PC-3 (cell line): Measurements from ENCODE around the gene ZNRF2. TPM values are rescaled to one million over a fixed set of nuclear protein-coding genes. Genes with fewer than 3 reads are reported as not detected.

Experiments
- ATAC-seq: fragments of 200-7000 bp; cut with Tn5 transposase; 2 replicates; pipeline ENCODE4 v1.9.1; 2020; ENCODE audit warnings: mild to moderate bottlenecking, moderate library complexity
- BruUV-seq: library from RNA; stranded (reverse); fragments of 400-500 nt; replicated peaks from 2 replicates; lab custom pipeline; 2021; lab: Mats Ljungman, UMichigan
- CTCF ChIA-PET: fragments of 300-600 bp; sonication (Branson Sonifier 250); formaldehyde crosslinking; loops from one replicate; lab custom pipeline; 2022; ENCODE audit warnings: antibody characterized with exemption; lab: Charles Lee
- POLR2A ChIA-PET: fragments of 300-600 bp; sonication (Branson Sonifier 250); formaldehyde crosslinking; loops from one replicate; lab custom pipeline; 2022; ENCODE audit warnings: antibody characterized with exemption; ENCODE audit not compliant: unreplicated experiment; lab: Charles Lee
- DNase-seq: peaks from one replicate; pipeline ENCODE4 v3.0.0-alpha.2; 2015
- H2AFZ ChIP-seq: fragments of 300-600 bp; sonication (generic); 2 replicates; pipeline ENCODE4 v1.6.0; 2016; ENCODE audit warnings: antibody characterized with exemption, low read length
- H3F3A ChIP-seq: fragments of 300-600 bp; sonication (generic); one replicate; pipeline ENCODE4 v1.6.0; 2017; ENCODE audit warnings: antibody characterized with exemption, low read length, control low read depth, mild to moderate bottlenecking; ENCODE audit not compliant: unreplicated experiment
- H3K27ac ChIP-seq: fragments of 300-600 bp; sonication (generic); 2 replicates; pipeline ENCODE4 v1.5.1; 2016; ENCODE audit warnings: mild to moderate bottlenecking, low read length
- H3K27me3 ChIP-seq: fragments of 300-600 bp; sonication (generic); 2 replicates; pipeline ENCODE4 v1.6.1; 2016; ENCODE audit warnings: low read length, mixed read lengths
- H3K36me3 ChIP-seq: fragments of 300-600 bp; sonication (generic); 2 replicates; pipeline ENCODE4 v1.6.1; 2016; ENCODE audit warnings: low read depth, mixed run types, low read length, mixed read lengths
- H3K4me1 ChIP-seq: fragments of 300-600 bp; sonication (generic); 2 replicates; pipeline ENCODE4 v1.5.1; 2016; ENCODE audit warnings: low read length; ENCODE audit not compliant: insufficient read depth
- H3K4me2 ChIP-seq: fragments of 300-600 bp; sonication (generic); 2 replicates; pipeline ENCODE4 v1.6.0; 2016; ENCODE audit warnings: low read length
- H3K4me3 ChIP-seq: fragments of 300-600 bp; sonication (generic); 2 replicates; pipeline ENCODE4 v1.5.1; 2016; ENCODE audit warnings: mild to moderate bottlenecking, low read length, mixed read lengths
- H3K79me2 ChIP-seq: fragments of 300-600 bp; sonication (generic); 2 replicates; pipeline ENCODE4 v1.6.1; 2017; ENCODE audit warnings: low read length, mixed read lengths
- H3K9ac ChIP-seq: fragments of 300-600 bp; sonication (generic); 2 replicates; pipeline ENCODE4 v1.6.0; 2016; ENCODE audit warnings: mild to moderate bottlenecking, low read length
- H3K9me2 ChIP-seq: fragments of 300-600 bp; sonication (generic); replicated peaks from 2 replicates; pipeline ENCODE4 v1.6.1; 2016; ENCODE audit warnings: mixed run types, low read length, mixed read lengths
- H3K9me3 ChIP-seq: fragments of 300-600 bp; sonication (generic); 2 replicates; pipeline ENCODE4 v1.6.1; 2016; ENCODE audit warnings: low read length, mixed read lengths
- H4K20me1 ChIP-seq: fragments of 300-600 bp; sonication (generic); 2 replicates; pipeline ENCODE4 v1.6.1; 2016; ENCODE audit warnings: low read length, mixed read lengths
- CTCF ChIP-seq: fragments of 300-600 bp; sonication (generic); conservative IDR thresholded peaks from 2 replicates; pipeline ENCODE4 v1.5.1; 2017; ENCODE audit warnings: antibody characterized with exemption, low read depth, mild to moderate bottlenecking, low read length
- EZH2 ChIP-seq: fragments of 300-600 bp; sonication (generic); IDR thresholded peaks from one replicate; pipeline ENCODE4 v1.6.1; 2017; ENCODE audit warnings: antibody characterized with exemption, mild to moderate bottlenecking, low read length; ENCODE audit not compliant: unreplicated experiment
- EZH2phosphoT487 ChIP-seq: fragments of 300-600 bp; sonication (generic); IDR thresholded peaks from 2 replicates; pipeline ENCODE4 v1.6.1; 2018; ENCODE audit warnings: mild to moderate bottlenecking, antibody characterized with exemption, low read length, borderline replicate concordance
- intact Hi-C: fragments of 100-400 bp; cut with micrococcal nuclease; formaldehyde crosslinking; loops from 2 replicates; pipeline ENCODE4 v1.9.0; 2023
- total RNA-seq: library from RNA; depleted of rRNA; stranded (reverse); fragments of >200 nt; gene quantifications from 2 replicates; pipeline ENCODE4 v1.2.3, GENCODE V29; 2014

The ZNRF2 gene
- total RNA-seq, 1 experiment from 2014 or later: 13.1 TPM

GRCh38 chr7:30281263-30281662, 3.1 kb upstream of the ZNRF2 start:
- BruUV-seq: no TSS peak
- Histone ChIP-seq H3K27me3 (no peaks in the 10 kb centered on the region), H3K79me2 (peaks cover 7% of the 10 kb centered on the region), H3K9ac (no peak overlapping the region), H3K4me1 (peaks cover 3% of the 10 kb centered on the region; the same call in 1 of the 2 replicates), H3K4me2 (no peak overlapping the region), H4K20me1 (no peaks in the 10 kb centered on the region), H3K36me3 (no peaks in the 10 kb centered on the region), H3K9me2 (no peaks in the 10 kb centered on the region), H3K27ac (no peak overlapping the region), H3F3A (no peaks in the 10 kb centered on the region), H3K4me3 (no peak overlapping the region), H3K9me3 (no peaks in the 10 kb centered on the region), H2AFZ (no peak overlapping the region)
- no peak for ATAC-seq
- CTCF ChIA-PET: interaction anchor here (0.9 kb wide), 1 partner anchor 53 kb away, joined by 4 read pairs; no protein-coding TSS in a partner anchor
- DNase-seq: no peak
- intact Hi-C loops: loop anchor here (5.0 kb wide), 1 partner anchor 221 kb away; the partner anchor contains the start of gene GGCT
- POLR2A ChIA-PET: no interaction called here
- no peak for TF ChIP-seq EZH2phosphoT487
- no peak for TF ChIP-seq CTCF
- TF ChIP-seq EZH2: no peak

DNA sequence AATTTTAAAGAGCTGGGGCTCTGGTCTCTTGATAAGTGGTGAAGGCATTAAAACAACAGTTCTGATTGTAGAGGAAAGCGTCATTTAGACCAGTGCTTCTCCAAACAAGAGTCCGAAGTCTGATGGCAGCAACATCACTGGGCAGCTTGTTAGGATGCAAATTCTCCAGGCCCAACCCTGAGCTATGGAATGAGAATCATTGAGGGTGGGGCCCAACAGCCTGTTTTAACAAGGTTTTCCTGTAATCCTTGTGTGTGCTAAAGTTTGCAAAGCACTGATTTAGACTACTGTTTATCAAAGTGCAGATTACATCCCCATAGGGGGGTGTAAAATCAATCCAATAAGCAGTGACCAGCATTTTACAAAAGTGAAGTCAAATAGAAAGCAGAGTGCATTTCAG, 2.6 kb upstream of the ZNRF2 start:
- Histone ChIP-seq H3K9ac (no peak overlapping the region), H3K4me1 (peaks cover 3% of the 10 kb centered on the region; the same call in 1 of the 2 replicates), H4K20me1 (no peaks in the 10 kb centered on the region), H3K9me3 (no peaks in the 10 kb centered on the region), H3F3A (no peaks in the 10 kb centered on the region), H3K27ac (no peak overlapping the region), H3K27me3 (no peaks in the 10 kb centered on the region), H3K4me2 (no peak overlapping the region), H3K4me3 (no peak overlapping the region), H2AFZ (no peak overlapping the region), H3K9me2 (no peaks in the 10 kb centered on the region), H3K79me2 (peaks cover 13% of the 10 kb centered on the region), H3K36me3 (no peaks in the 10 kb centered on the region)
- TF ChIP-seq EZH2phosphoT487 (no peak), CTCF (no peak), EZH2 (no peak)
- DNase-seq (no peak), ATAC-seq (no peak)
- intact Hi-C loops: loop anchor here (5.0 kb wide), 1 partner anchor 221 kb away; the partner anchor contains the start of gene GGCT
- no TSS peak for BruUV-seq
- CTCF ChIA-PET: interaction anchor here (0.9 kb wide), 1 partner anchor 53 kb away, joined by 4 read pairs; no protein-coding TSS in a partner anchor
- POLR2A ChIA-PET: no interaction called here

DNA sequence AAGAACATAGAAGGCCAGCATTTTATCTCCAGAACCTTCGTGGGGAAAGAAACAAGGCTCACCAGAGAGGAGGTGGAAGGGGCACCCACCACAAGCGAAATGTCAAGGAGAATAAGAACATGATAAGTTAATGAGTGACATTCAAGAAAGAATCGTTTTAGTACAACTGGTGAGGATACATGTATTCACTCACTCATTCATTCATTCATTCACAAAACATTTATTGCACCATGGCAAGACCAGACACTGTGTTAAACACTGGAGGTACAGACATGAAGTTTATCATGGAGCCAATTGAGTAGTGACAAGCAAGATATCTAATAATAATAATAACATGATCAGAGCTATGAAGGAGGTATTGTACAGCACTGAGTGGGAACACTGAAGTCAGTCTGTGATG, 1.7 kb upstream of the ZNRF2 start:
- no peak for TF ChIP-seq EZH2
- TF ChIP-seq EZH2phosphoT487: no peak
- TF ChIP-seq CTCF: no peak
- peaks cover 3% of the 10 kb centered on the region; the same call in 1 of the 2 replicates for H3K4me1 ChIP-seq
- H3K27me3 ChIP-seq: no peaks in the 10 kb centered on the region
- CTCF ChIA-PET: no interaction called here
- no peaks in the 10 kb centered on the region for H3K9me2 ChIP-seq
- no TSS peak for BruUV-seq
- no peak overlapping the region for H3K9ac ChIP-seq
- no peak for DNase-seq
- POLR2A ChIA-PET: no interaction called here
- no peak overlapping the region for H2AFZ ChIP-seq
- H3K9me3 ChIP-seq: no peaks in the 10 kb centered on the region
- no peak overlapping the region for H3K27ac ChIP-seq
- no peak overlapping the region for H3K4me2 ChIP-seq
- peaks cover 22% of the 10 kb centered on the region for H3K79me2 ChIP-seq
- H4K20me1 ChIP-seq: no peaks in the 10 kb centered on the region; the same call in 1 of the 2 replicates
- ATAC-seq: no peak
- no peaks in the 10 kb centered on the region for H3K36me3 ChIP-seq
- no peak overlapping the region for H3K4me3 ChIP-seq
- intact Hi-C loops: loop anchor here (5.0 kb wide), 1 partner anchor 220 kb away; the partner anchor contains the start of gene GGCT
- H3F3A ChIP-seq: no peaks in the 10 kb centered on the region
